ENCODE results near the gene PCGF2. TPM values are rescaled to one million over a fixed set of nuclear protein-coding genes. Genes with fewer than 3 reads are reported as not detected.
"Not testable (repeated sequence)": the region's sequence is repeated elsewhere in the genome, so short reads cannot be mapped to it uniquely, and the experiment has no call there.

Gene PCGF2
- total RNA-seq, 1 donor from 2014 or later = 1.7 TPM

- intact Hi-C loops (cut with micrococcal nuclease) = loop anchor here (10.0 kb wide), 1 partner anchor 183 kb away; no protein-coding TSS in a partner anchor
These were observed 10.0 kb downstream of the PCGF2 start for GRCh38 chr17:38738007-38738662.

- intact Hi-C loops (cut with micrococcal nuclease) = loop anchor here (1.0 to 10.0 kb wide), 2 partner anchors 58 to 181 kb away; no protein-coding TSS in a partner anchor
These were observed 12.8 kb downstream of the PCGF2 start for GRCh38 chr17:38735161-38735997.

GRCh38 chr17:38733982-38734973 is 13.9 kb downstream of the PCGF2 start:
- intact Hi-C loops (cut with micrococcal nuclease) = loop anchor here (10.0 kb wide), 1 partner anchor 179 kb away; no protein-coding TSS in a partner anchor

- intact Hi-C loops (cut with micrococcal nuclease) = loop anchor here (10.0 kb wide), 1 partner anchor 179 kb away; no protein-coding TSS in a partner anchor
These were observed 14.7 kb downstream of the PCGF2 start for GRCh38 chr17:38733282-38733981.

GRCh38 chr17:38732376-38733281 is 15.5 kb downstream of the PCGF2 start:
- intact Hi-C loops (cut with micrococcal nuclease) = loop anchor here (10.0 kb wide), 1 partner anchor 178 kb away; no protein-coding TSS in a partner anchor

GRCh38 chr17:38731526-38732294 is 16.4 kb downstream of the PCGF2 start:
- intact Hi-C loops (cut with micrococcal nuclease) = loop anchor here (10.0 kb wide), 1 partner anchor 177 kb away; no protein-coding TSS in a partner anchor

- intact Hi-C loops (cut with micrococcal nuclease) = loop anchor here (10.0 kb wide), 1 partner anchor 176 kb away; no protein-coding TSS in a partner anchor
These were observed 17.4 kb downstream of the PCGF2 start for GRCh38 chr17:38730526-38731379.

GRCh38 chr17:38729886-38730525 is 18.1 kb downstream of the PCGF2 start, which contains the start of gene CISD3:
TSS of gene CISD3 (plus strand) at chr17:38730341. CDS start at chr17:38730359, 18 bp downstream.
- intact Hi-C loops (cut with micrococcal nuclease) = loop anchor here (2.0 to 10.0 kb wide), 2 partner anchors 23 to 175 kb away; partner anchors contain the start of gene PSMB3

- intact Hi-C loops (cut with micrococcal nuclease) = loop anchor here (2.0 kb wide), 1 partner anchor 23 kb away; the partner anchor contains the start of gene PSMB3
These were observed 18.7 kb downstream of the PCGF2 start for GRCh38 chr17:38729368-38729885.

GRCh38 chr17:38728290-38728831 is 19.8 kb downstream of the PCGF2 start:
- intact Hi-C loops (cut with micrococcal nuclease) = loop anchor here (1.0 to 2.0 kb wide), 3 partner anchors 22 to 26 kb away; partner anchors contain the start of gene PSMB3

GRCh38 chr17:38727736-38728135 is 20.4 kb downstream of the PCGF2 start:
- intact Hi-C loops (cut with micrococcal nuclease) = loop anchor here (1.0 to 2.0 kb wide), 3 partner anchors 21 to 25 kb away; partner anchors contain the start of gene PSMB3

- intact Hi-C loops (cut with micrococcal nuclease) = not testable (repeated sequence)
These were observed 22.0 kb downstream of the PCGF2 start for GRCh38 chr17:38726145-38726544.

- intact Hi-C loops (cut with micrococcal nuclease) = no loop called here
These were observed 23.1 kb downstream of the PCGF2 start for GRCh38 chr17:38725066-38725465.

- intact Hi-C loops (cut with micrococcal nuclease) = no loop called here
These were observed 23.7 kb downstream of the PCGF2 start for GRCh38 chr17:38724337-38724988.

GRCh38 chr17:38721802-38722201 is 26.3 kb downstream of the PCGF2 start:
- intact Hi-C loops (cut with micrococcal nuclease) = no loop called here
